B cell (primary cell): ENCODE results near the gene GFRA3.

Experiments
- EZH2 ChIP-seq: IDR thresholded peaks from 2 replicates; pipeline ENCODE4 v1.6.1; 2012; ENCODE audit warnings: borderline replicate concordance, low read depth, mild to moderate bottlenecking, moderate library complexity, low read length; ENCODE audit not compliant: insufficient read depth, poor library complexity, severe bottlenecking
- TF ChIP-seq, protein P1 (sequence below): fragments of 200-600 bp; IDR thresholded peaks from one replicate; pipeline ENCODE4 v1.8.0; 2022; ENCODE audit warnings: antibody characterized with exemption, mild to moderate bottlenecking

DNA sequence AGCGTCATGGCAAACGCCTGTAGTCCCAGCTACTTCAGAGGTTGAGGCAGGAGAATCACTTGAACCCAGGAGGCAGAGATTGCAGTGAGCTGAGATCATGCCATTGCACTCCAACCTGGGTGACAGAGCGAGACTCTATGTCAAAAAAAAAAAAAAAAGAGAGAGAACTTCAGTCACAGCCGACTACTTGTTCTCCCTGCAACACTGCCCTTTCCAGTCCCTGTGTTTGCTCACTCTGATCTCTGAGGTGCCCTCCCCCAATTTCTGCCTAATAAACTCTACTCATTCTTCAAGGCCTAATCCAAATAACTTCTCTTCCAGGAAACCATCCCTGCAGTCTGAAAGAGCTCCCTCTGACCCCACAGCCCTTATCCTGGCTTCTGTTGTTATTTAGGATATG lies 28.1 kb downstream of the GFRA3 start:
- TF ChIP-seq EZH2: no peak
- TF ChIP-seq, protein P1, sequence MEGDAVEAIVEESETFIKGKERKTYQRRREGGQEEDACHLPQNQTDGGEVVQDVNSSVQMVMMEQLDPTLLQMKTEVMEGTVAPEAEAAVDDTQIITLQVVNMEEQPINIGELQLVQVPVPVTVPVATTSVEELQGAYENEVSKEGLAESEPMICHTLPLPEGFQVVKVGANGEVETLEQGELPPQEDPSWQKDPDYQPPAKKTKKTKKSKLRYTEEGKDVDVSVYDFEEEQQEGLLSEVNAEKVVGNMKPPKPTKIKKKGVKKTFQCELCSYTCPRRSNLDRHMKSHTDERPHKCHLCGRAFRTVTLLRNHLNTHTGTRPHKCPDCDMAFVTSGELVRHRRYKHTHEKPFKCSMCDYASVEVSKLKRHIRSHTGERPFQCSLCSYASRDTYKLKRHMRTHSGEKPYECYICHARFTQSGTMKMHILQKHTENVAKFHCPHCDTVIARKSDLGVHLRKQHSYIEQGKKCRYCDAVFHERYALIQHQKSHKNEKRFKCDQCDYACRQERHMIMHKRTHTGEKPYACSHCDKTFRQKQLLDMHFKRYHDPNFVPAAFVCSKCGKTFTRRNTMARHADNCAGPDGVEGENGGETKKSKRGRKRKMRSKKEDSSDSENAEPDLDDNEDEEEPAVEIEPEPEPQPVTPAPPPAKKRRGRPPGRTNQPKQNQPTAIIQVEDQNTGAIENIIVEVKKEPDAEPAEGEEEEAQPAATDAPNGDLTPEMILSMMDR: no peak
